ENCODE results near the gene PPIL4. TPM values are rescaled to one million over a fixed set of nuclear protein-coding genes. Genes with fewer than 3 reads are reported as not detected.

Gene PPIL4
- total RNA-seq, 1 experiment from 2014 or later, result 27.7 TPM

DNA sequence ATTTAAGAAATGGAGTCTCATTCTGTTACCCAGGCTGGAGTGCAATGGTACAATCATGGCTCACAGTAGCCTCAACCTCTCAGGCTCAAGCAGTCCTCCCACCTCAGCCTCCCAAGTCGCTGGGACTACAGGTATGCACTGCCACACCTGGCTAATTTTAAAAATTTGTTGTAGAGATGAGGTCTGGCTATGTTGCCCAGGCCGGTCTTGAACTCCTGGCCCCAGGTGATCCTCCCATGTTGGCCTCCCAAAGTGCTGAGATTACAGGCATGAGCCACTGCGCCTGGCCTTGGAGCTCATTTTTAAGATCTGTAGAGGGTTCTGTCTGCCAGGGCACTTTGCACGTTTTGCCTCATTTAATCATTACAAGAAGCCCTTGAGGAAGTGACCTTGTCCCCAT, 78.6 kb downstream of the PPIL4 start (continued):
- TF ChIP-seq, protein P1, sequence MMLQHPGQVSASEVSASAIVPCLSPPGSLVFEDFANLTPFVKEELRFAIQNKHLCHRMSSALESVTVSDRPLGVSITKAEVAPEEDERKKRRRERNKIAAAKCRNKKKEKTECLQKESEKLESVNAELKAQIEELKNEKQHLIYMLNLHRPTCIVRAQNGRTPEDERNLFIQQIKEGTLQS (CRISPR knock-in tag; conservative IDR thresholded peaks at IDR 0.05), result no peak
- TF ChIP-seq, protein P2, sequence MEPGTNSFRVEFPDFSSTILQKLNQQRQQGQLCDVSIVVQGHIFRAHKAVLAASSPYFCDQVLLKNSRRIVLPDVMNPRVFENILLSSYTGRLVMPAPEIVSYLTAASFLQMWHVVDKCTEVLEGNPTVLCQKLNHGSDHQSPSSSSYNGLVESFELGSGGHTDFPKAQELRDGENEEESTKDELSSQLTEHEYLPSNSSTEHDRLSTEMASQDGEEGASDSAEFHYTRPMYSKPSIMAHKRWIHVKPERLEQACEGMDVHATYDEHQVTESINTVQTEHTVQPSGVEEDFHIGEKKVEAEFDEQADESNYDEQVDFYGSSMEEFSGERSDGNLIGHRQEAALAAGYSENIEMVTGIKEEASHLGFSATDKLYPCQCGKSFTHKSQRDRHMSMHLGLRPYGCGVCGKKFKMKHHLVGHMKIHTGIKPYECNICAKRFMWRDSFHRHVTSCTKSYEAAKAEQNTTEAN (CRISPR knock-in tag; IDR thresholded peaks at IDR 0.05), result no peak
- TF ChIP-seq ETV6 (CRISPR knock-in tag; IDR thresholded peaks at IDR 0.05) (no peak), GABPB1 (CRISPR knock-in tag; IDR thresholded peaks at IDR 0.05) (no peak), NR2C2 (CRISPR knock-in tag; IDR thresholded peaks at IDR 0.05) (no peak), NR1H2 (CRISPR knock-in tag; IDR thresholded peaks at IDR 0.05) (no peak)
- TF ChIP-seq, protein P3, sequence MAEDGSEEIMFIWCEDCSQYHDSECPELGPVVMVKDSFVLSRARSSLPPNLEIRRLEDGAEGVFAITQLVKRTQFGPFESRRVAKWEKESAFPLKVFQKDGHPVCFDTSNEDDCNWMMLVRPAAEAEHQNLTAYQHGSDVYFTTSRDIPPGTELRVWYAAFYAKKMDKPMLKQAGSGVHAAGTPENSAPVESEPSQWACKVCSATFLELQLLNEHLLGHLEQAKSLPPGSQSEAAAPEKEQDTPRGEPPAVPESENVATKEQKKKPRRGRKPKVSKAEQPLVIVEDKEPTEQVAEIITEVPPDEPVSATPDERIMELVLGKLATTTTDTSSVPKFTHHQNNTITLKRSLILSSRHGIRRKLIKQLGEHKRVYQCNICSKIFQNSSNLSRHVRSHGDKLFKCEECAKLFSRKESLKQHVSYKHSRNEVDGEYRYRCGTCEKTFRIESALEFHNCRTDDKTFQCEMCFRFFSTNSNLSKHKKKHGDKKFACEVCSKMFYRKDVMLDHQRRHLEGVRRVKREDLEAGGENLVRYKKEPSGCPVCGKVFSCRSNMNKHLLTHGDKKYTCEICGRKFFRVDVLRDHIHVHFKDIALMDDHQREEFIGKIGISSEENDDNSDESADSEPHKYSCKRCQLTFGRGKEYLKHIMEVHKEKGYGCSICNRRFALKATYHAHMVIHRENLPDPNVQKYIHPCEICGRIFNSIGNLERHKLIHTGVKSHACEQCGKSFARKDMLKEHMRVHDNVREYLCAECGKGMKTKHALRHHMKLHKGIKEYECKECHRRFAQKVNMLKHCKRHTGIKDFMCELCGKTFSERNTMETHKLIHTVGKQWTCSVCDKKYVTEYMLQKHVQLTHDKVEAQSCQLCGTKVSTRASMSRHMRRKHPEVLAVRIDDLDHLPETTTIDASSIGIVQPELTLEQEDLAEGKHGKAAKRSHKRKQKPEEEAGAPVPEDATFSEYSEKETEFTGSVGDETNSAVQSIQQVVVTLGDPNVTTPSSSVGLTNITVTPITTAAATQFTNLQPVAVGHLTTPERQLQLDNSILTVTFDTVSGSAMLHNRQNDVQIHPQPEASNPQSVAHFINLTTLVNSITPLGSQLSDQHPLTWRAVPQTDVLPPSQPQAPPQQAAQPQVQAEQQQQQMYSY (CRISPR knock-in tag; IDR thresholded peaks at IDR 0.05), result no peak

DNA sequence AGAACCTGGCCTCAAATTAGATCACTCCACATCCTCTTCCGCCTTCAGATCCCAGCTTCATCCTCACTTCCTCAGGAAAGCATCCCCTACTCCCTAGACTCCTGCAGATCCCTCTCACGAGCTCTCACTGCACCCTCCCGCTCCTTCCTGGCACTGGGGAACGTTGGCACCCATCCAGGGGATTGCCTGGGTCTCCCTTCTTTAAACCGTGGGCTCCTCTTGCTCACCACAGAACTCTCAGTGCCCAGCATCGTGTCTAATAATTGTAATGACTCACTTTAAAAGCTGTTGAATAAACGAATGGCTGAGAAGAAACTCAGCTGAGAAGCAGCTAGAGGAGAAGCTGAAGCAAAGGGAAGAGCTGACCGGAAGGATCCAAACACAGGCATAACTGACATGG, 81.4 kb downstream of the PPIL4 start:
- no peak for TF ChIP-seq NR3C1 (CRISPR knock-in tag; conservative IDR thresholded peaks at IDR 0.05; ENCODE audit: low read depth)
- TF ChIP-seq ZNF416 (CRISPR knock-in tag; IDR thresholded peaks at IDR 0.05), result no peak
- no peak for TF ChIP-seq SMAD3 (CRISPR knock-in tag; IDR thresholded peaks at IDR 0.05; ENCODE audit: borderline replicate concordance)
- TF ChIP-seq, protein P4, sequence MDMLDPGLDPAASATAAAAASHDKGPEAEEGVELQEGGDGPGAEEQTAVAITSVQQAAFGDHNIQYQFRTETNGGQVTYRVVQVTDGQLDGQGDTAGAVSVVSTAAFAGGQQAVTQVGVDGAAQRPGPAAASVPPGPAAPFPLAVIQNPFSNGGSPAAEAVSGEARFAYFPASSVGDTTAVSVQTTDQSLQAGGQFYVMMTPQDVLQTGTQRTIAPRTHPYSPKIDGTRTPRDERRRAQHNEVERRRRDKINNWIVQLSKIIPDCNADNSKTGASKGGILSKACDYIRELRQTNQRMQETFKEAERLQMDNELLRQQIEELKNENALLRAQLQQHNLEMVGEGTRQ (CRISPR knock-in tag; IDR thresholded peaks at IDR 0.05), result no peak
- TF ChIP-seq, protein P5, sequence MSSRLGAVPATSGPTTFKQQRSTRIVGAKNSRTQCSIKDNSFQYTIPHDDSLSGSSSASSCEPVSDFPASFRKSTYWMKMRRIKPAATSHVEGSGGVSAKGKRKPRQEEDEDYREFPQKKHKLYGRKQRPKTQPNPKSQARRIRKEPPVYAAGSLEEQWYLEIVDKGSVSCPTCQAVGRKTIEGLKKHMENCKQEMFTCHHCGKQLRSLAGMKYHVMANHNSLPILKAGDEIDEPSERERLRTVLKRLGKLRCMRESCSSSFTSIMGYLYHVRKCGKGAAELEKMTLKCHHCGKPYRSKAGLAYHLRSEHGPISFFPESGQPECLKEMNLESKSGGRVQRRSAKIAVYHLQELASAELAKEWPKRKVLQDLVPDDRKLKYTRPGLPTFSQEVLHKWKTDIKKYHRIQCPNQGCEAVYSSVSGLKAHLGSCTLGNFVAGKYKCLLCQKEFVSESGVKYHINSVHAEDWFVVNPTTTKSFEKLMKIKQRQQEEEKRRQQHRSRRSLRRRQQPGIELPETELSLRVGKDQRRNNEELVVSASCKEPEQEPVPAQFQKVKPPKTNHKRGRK (CRISPR knock-in tag; IDR thresholded peaks at IDR 0.05; ENCODE audit: borderline replicate concordance), result no peak
- no peak for TF ChIP-seq NFYB (CRISPR knock-in tag; conservative IDR thresholded peaks at IDR 0.05; ENCODE audit: low read depth)
- TF ChIP-seq, protein P6, sequence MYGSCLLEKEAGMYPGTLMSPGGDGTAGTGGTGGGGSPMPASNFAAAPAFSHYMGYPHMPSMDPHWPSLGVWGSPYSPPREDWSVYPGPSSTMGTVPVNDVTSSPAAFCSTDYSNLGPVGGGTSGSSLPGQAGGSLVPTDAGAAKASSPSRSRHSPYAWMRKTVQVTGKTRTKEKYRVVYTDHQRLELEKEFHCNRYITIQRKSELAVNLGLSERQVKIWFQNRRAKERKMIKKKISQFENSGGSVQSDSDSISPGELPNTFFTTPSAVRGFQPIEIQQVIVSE (CRISPR knock-in tag; IDR thresholded peaks at IDR 0.05; ENCODE audit: borderline replicate concordance), result no peak
- TF ChIP-seq ZNF138 (CRISPR knock-in tag; conservative IDR thresholded peaks at IDR 0.05), result no peak
- TF ChIP-seq, protein P7, sequence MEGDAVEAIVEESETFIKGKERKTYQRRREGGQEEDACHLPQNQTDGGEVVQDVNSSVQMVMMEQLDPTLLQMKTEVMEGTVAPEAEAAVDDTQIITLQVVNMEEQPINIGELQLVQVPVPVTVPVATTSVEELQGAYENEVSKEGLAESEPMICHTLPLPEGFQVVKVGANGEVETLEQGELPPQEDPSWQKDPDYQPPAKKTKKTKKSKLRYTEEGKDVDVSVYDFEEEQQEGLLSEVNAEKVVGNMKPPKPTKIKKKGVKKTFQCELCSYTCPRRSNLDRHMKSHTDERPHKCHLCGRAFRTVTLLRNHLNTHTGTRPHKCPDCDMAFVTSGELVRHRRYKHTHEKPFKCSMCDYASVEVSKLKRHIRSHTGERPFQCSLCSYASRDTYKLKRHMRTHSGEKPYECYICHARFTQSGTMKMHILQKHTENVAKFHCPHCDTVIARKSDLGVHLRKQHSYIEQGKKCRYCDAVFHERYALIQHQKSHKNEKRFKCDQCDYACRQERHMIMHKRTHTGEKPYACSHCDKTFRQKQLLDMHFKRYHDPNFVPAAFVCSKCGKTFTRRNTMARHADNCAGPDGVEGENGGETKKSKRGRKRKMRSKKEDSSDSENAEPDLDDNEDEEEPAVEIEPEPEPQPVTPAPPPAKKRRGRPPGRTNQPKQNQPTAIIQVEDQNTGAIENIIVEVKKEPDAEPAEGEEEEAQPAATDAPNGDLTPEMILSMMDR (IDR thresholded peaks at IDR 0.05), result no peak
- Mint-ChIP-seq H3K27me3 (ENCODE audit: low read depth) (no peaks in the 10 kb centered on the region; the same call in 1 of the 2 replicates), H3K27ac (no peak overlapping the region), H3K9me3 (no peaks in the 10 kb centered on the region), H3K36me3 (no peaks in the 10 kb centered on the region), H3K4me1 (no peaks in the 10 kb centered on the region), H3K4me3 (no peak overlapping the region)
- ChIA-PET POLR2A (no interaction called here), CTCF (interaction anchor here (0.9 kb wide), 1 partner anchor 32 kb away, joined by 4 read pairs; no protein-coding TSS in a partner anchor)
- DNase-seq (ENCODE audit: low spot score) (no peak), ATAC-seq (no peak)

All from WTC11 (cell line).